Measurements from ENCODE around the gene FLYWCH1.

FLYWCH1 gene

GRCh38 chr16:2954656-2955381 is 43.1 kb downstream of the FLYWCH1 start:
- DNase-seq, result peak; percentile 10

- DNase-seq, result no peak
These were observed 43.7 kb downstream of the FLYWCH1 start for GRCh38 chr16:2955438-2955778.

- no peak for DNase-seq
These were observed 44.2 kb downstream of the FLYWCH1 start for GRCh38 chr16:2955779-2956578.

GRCh38 chr16:2956579-2956956 is 44.8 kb downstream of the FLYWCH1 start:
- no peak for DNase-seq

- DNase-seq, result no peak
These were observed 47.5 kb downstream of the FLYWCH1 start for GRCh38 chr16:2959206-2959605.

- DNase-seq, result no peak
These were observed 48.7 kb downstream of the FLYWCH1 start for GRCh38 chr16:2960183-2961010.

GRCh38 chr16:2962334-2963073 is 50.8 kb downstream of the FLYWCH1 start:
- DNase-seq, result no peak

GRCh38 chr16:2963074-2963722 is 51.5 kb downstream of the FLYWCH1 start:
- no peak for DNase-seq

- DNase-seq, result peak; percentile 44
These were observed 52.2 kb downstream of the FLYWCH1 start, which contains the start of gene KREMEN2 for GRCh38 chr16:2963723-2964474. KREMEN2 (plus strand) TSS chr16:2964275; CDS start chr16:2964521, 246 bp downstream.

- peak; percentile 60 for DNase-seq
These were observed 53.0 kb downstream of the FLYWCH1 start for GRCh38 chr16:2964475-2965336.

- no peak for DNase-seq
These were observed 54.5 kb downstream of the FLYWCH1 start for GRCh38 chr16:2966043-2966807.

- DNase-seq, result no peak
These were observed 55.1 kb downstream of the FLYWCH1 start for GRCh38 chr16:2966808-2967191.

GRCh38 chr16:2967211-2967631 is 55.5 kb downstream of the FLYWCH1 start:
- DNase-seq, result no peak

GRCh38 chr16:2967721-2968161 is 56.0 kb downstream of the FLYWCH1 start:
- no peak for DNase-seq

- DNase-seq, result peak; percentile 76
These were observed 56.6 kb downstream of the FLYWCH1 start for GRCh38 chr16:2968368-2968737.

GRCh38 chr16:2968738-2969544 is 57.2 kb downstream of the FLYWCH1 start, which contains the start of gene PAQR4:
PAQR4 (plus strand) TSS chr16:2969348; CDS start chr16:2969675, 327 bp downstream.
- DNase-seq, result peak; percentile 88

GRCh38 chr16:2969545-2970521 is 58.1 kb downstream of the FLYWCH1 start:
- peak; percentile 42 for DNase-seq
